Stimulated activated CD4-positive, alpha-beta T cell treated with anti-CD3 and anti-CD28 coated beads, Interleukin-2, amount 100 ng/mL, for 4 hours (primary cell): ENCODE measurements around the gene FBXW4.
A peak's percentile ranks its signal among the peaks of the same experiment; 100 is the strongest.

Experiments used
- DNase-seq: peaks from one replicate; pipeline ENCODE4 v3.0.0-alpha.2; 2020; ENCODE audit warnings: low read depth

Gene FBXW4

DNA sequence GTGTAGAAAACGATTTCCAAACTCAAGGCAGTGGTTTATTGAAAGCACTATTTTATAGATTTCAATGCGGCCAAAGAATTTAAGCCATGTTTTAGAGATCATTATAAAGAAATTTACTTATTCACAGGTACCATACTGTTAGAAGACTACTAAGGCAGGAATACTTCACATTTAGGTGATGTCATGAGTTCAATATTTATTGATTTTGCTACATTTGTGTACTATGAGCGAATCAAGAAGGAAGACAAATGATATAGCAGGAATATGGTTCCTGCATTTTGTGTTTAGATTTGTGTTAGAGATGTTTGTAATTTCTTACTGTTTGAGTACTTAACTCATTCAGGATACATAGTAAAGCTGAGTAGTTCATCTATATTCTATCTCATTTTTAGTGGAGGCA is 1.7 kb upstream of the FBXW4 start:
- no peak for DNase-seq

DNA sequence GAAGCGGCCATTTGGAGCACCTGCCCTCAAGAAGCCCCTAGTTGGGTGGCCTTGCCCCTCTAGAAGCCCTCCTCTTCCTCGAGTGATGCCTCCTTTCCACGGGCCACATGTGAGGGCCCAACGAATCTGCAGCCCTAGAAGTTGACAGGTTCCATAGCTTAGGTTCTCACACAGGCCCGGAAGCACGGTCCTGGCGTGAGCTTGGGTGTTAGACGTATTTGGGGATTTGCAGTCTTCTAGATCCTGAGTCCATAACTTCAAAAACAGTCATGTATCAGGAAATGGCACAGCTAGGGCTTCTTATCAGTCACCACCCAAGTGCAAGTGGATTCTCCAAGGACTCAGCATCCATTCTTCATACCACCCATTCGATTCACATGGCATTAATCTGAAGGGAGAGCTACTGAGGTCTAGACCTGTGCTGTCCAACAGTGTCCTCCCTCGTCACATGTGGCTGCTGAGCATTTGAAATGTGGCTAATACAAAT is 477 bp upstream of the FBXW4 start:
- no peak for DNase-seq

DNA sequence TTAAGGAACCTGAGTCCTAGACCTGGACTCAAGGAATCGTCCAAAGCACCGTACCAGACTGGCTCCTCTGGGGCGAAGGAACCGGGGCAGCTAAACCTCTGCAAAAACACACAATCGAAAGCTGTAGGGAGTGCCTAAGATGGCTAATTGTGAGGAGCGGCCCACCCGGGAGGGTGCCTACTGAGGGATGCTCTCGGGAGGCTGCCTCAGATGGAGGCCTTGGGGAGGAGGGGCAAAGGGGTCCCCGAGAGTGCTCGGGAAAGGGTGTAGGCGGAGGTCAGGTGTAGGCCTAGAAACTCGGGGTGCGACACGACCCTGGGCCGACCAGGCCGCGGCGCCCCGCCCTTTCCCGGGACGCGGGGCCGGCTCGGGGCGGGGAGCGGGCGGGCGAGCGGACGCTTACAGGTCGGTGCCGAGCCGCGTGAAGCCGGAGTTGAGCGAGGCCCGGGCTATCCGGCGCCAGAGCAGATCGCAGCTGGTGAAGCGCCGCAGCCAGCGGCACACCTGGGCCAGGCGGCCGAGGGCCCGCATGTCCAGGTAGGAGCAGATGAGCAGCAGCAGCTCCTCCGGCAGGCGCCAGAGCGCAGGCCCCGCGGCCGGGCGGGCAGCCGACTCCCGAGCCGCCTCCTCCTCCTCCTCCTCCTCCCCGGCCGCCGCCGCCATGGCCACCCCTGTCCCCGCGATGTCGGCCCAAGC is 844 bp downstream of the FBXW4 start:
- DNase-seq: peak; percentile 56

DNA sequence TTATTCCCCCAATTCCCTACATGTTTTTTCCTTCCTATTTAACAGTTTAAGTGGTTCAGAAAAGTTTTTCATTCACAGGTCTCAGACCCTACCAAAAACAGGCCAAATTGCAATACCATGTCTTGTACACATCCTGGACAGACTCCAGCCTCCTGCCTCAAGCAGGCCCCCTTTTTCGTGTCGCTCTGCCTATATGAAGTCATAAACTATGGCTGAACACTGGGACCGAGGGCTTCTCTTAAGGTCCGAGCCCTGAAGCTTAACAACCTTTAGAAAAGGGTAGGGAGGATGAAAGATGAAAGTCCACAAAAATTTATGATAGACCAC is 1.4 kb downstream of the FBXW4 start:
- no peak for DNase-seq

DNA sequence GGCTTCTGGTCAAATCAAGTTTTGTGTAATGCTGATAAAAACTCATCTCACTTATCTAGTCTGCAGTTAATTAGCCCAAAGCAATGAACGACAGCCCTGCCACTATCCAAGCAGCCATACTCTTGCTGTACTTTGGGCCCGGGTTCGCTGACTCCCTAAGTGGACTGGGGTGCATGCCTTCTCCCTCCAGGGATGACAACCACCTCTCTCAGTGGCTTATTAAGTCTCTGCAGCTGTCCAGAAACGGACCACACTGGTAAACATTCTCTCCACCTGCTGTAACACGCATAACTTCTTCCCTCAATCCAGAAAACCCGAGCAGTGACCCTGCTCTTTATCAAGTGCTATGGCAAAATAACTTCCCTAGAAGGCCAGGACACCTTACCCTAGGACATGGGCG is 3.9 kb downstream of the FBXW4 start:
- DNase-seq: no peak

DNA sequence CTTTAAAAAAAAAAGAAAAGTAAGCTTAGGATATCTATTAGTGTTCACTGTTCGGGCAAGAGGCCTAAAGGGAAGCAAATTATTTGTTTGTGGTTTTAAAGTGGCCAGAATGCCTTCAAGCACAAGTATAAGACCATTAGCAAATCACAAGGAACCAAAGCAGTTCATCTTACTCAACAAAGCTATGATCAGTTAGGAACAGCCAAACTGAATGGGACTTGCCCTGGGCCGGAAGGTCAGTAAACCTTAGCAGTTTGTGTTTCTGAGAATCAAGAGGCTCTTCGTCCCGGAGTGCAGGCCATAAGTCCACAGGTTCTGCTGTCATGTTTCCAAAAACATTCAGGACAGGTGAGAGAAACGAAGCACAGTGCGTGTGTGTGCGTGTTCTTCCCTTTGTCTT is 4.5 kb downstream of the FBXW4 start:
- no peak for DNase-seq

DNA sequence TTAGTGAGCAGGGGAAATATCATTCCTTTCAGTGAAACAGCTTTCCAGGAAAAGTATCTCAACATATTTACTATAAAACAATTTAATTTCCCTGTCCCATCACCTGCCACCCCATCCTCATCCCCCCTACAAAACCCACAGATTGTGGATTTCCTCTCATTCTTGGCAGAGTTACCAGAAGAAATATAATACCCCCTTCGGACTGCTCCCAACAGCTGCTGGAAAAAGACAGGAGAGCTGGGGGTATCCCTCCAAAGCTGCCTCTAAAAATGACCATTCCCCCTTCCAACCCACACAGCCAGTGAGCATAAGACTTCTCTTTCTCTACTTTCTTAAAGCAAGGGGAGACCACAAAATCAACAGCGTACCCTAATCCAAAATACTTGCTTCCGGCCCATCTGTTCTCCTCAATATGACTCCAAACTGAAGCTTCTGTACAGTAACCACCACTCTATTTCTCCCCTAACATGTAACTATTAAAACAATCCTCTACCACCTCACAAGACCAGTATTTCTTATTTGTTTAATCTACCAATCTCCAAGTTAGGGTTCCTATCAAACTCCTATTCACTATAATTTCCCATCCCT is 7.8 kb downstream of the FBXW4 start:
- no peak for DNase-seq

DNA sequence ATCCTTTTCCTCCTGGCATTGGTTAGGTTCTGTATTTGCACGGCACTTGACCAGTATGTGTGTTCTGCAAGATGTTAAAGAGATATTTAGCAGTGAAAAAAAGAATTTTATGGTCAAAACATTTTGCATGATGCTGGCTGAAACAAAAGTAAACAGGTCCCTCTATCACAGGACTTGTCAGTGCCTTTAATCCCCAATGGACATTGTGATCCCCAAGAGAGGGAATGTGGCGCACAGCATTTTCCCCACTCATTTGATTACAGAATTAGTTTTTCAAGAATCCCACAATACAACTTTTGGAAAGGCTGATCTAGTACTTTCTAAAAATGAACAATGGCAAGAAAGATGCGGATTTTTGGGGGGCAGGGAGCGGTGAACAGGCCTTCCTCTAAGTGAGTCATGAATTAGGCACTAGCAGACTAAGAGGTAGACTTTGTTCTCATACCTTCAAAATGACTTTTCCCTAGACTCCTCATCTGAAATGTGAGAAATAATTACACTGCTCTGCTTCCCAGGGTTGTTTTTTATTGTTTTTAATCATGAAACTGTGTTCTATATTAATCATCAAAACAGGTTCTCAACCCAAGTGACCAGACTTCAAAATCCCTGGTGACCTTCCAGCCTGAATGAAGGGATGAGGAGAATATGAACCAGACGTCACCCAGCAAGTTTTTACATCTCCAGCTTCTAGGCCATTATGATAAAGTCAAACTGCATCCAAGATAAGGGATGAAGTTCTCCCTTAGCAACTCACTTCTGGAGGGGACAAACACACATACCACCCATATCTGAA is 8.6 kb downstream of the FBXW4 start:
- no peak for DNase-seq

DNA sequence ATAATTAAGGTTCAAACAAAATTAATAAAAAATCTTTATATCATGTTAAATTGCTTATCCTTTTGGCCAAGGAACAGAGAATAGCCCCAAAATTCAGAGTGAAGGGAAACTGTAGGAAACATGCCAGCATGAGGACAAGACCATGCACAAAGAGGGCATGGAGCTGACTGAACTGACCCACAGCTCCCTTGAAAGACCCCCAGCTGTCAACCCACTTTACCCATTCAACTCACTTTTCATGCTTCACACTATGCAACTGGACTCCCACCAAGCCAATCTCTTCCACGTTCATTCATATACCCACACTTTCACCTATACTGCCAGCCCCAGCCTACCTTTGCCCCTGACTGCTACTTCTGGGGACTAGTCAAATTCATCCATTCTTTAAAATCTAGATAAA is 10.2 kb downstream of the FBXW4 start:
- no peak for DNase-seq

DNA sequence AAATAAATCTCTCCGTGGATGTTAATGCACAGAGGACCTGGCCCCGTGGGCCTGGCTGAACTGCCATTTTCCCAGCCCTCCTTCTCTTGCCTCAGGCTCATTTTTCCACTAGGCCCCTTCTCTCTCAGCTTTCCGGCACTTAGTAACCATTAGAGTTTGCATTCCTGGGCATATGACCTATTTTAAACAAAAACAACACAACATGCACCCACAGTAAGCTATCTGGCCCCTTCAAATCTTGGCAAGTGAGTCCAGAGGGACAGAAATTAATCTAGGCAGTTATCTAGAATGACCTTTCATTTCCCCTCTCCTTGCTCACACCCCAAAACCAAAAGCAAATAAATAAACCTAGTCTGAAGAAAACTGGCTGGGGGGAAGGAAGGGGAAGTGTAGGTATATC is 11.7 kb downstream of the FBXW4 start:
- DNase-seq: no peak

DNA sequence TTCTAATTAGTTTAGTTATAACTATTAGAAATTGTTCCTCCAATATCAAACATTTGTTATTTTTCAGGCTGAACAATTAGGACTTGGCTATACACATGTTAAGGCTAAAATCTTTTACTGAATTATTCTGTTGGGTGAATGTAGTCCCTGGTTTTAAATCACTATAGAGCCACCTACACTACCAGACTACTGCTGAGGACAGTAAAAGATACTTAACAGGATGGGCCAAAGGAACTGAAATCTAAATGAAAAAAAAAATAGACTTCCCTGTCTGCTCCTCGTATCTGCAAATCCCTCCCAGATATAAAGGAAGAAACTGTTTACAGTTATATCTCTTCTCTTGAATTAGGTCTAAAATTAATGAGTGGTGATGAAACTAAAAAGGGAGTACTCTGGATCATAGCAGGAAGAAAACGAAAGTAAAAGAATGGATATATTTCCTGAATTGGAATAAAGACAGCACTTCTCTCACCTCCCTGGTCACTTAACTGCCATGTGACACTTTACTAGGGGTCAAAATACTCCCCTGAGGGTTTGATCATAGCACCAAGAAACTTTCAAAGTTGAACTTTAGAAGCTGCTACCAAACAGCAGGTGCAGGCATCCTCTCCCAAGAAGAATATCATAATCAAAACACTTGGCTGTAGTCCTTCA is 12.7 kb downstream of the FBXW4 start:
- no peak for DNase-seq

DNA sequence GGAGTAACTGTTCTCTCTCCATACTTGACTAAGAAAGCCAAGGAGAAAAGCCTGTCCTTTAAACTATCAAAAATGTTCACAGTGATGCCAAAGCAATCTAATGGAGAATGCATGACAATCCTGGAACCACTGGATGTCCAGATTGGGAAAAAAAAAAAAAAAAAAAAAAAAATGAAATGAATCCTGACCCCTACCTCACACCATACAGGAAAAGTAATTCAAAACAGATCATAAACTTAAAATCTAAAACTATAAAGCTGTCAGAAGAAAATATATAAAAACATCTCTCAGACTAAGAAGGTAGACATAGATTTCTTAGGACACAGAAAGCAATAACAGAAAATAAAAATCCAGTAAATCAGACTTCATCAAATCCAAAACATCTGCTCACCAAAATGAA is 18.4 kb downstream of the FBXW4 start:
- DNase-seq: no peak

DNA sequence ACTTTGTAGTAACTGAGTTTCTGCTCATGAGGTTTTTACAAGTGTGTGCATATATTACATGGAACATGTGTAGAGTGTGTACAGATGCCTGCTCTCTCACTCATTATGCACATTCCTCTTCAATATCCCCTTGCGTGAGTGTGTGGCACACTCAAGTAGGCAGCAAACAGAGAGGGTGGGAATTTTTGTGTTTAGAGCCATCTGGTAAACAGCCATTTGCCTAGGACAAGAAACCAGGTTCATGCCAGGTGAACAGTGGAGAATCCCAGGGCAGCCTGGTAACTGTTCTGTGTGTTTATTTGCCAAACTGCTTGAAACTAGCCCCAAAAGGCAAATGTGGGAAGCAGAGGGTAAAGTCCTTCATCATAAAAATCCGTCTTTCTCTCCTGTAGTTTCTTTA is 19.9 kb downstream of the FBXW4 start:
- no peak for DNase-seq

DNA sequence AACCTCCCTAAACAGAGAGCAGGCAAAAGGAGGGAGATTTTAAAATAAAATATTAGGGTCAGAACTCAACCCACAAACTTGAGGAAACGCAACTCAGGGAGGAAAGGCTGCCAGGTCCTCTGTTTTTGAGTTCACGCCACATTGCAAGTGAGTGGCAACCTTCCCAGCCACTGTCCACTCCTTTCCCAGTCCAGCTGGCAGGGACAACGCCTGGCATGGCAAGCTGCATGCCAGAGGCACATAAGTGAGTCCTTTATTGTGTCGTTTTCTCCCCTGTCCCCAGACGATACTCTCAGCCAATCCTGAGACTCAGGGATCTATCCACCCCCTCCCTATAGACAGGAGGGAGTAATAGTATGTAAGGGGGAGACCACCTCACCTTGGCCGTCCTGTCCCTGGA is 22.4 kb downstream of the FBXW4 start:
- no peak for DNase-seq

DNA sequence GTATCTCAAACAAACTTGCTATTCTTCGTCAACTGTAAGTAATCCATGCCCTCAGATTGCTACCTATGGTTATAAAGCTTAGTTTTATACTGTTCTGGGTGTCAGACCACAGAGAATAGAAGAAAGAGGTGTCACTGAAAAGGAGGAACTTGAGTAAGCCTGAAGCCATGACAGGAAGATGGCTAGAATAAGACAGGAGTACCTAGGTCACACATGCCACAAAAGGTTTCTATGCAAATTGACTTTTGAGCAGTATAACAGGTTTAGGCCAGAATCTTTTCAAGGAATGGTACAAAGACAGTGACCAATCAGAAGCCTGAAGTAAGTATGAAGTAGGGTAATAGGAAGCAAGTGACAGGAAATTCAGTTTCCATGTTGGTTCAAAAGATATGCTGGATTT is 23.5 kb downstream of the FBXW4 start:
- DNase-seq: no peak

DNA sequence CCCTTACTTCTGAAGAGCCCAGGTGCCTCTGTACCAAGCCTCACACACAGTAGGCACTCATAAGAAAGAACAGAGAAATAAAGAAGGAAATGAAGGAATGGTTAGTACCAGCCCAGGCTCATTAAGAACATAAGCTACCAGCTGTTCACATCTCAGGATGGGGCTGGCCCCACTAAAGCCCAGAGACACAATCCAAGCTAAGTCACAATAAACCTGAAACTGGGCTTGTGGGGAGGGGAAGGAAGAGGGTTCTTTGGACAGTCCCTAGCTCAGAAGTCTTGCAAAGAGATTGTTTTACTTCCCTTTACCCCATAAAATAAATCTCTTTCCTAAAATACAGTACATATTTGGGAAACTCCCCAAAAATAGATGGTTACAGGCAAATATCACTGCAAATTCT is 24.3 kb downstream of the FBXW4 start:
- no peak for DNase-seq

DNA sequence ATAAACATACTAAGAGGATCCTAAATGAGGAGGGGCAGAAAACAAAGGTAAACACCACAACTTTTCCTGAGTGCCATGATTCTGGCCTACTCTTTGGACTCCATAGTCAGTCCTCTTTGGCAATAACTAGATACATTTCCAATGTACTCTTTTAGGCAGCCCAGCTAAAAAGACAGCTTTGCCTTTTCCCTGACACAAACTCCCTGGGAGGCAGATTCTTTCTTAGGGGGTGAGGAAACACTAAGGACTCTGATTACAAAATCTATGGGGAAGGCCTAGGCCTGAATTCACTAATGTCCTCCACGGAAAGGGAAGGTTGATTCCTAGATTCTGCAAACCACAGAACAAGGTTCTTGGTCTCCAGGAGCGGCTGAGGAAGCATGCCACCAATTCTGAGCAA is 25.8 kb downstream of the FBXW4 start:
- no peak for DNase-seq

DNA sequence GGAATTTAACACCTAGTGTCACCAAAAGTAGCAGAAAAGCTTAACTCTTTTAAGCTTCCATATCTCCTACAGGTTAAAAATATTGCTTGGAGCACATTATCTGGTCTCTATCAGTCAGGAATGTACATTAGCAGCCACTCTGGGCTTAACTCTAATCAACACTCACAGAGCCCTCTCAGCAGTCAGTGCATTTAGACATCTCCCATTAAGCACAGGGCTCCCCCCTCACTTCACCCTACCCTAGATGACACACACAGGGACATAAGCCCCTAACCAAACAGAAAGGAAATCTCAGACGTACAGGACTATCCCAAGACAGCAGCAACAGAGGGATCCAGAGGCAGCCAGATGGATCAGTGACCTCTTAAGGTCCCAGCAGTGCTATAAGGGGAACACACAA is 26.4 kb downstream of the FBXW4 start:
- DNase-seq: no peak

DNA sequence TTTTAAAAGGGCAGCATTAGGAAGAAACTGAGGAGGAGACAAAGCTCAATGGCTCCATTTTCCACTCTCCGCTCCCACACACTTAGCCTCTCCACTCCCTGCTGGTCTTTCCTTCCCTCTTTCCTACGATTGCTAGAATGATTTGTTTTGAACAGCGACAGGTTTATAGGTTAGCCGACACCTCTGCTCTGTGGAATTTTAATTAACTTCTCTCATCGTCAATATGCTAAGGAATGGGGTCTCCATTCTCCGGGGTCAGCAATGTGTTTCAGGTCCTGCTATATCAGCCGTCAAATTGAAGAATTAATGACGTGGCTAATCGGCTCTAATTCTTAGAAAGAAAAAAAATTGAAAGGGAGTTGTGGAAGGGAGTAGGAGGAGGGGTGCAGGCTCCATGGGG is 28.9 kb downstream of the FBXW4 start:
- no peak for DNase-seq

DNA sequence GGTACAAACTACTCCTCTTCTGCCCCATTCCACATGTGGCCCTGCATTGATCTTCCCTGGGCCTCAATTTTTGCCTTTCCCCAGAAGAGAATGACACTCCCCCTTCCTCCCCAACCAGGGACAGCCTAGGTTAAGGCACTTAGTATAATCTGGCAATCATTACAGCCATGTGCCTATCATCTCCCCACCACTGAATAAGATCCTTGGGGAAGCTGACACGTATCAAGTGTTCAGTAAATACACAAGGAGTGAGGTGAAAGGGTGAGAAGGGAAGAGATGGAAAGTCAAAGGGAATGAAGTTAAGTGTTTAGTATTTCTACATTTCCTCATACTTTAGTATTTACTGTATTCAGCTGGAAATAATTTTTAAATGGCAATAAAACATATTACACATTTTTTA is 31.9 kb downstream of the FBXW4 start:
- DNase-seq: no peak

DNA sequence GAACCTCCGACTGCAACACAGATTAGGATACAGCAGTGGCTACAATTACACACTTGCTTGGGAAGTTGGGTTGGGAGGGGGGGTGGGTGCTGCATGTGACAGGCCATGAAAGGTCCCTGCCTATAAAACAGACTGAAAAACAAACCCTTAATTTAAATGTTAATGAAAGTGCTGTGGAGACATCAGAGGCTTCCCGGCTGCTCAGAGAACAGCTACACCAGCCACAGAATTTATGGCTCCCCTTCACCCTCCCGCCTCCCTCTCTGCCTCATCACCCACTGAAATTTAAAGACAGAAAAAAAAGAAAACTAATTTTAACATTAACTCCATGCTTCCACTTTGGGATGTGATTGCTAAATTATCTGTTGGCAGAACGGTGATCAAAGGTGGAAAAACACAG is 34.7 kb downstream of the FBXW4 start:
- no peak for DNase-seq

DNA sequence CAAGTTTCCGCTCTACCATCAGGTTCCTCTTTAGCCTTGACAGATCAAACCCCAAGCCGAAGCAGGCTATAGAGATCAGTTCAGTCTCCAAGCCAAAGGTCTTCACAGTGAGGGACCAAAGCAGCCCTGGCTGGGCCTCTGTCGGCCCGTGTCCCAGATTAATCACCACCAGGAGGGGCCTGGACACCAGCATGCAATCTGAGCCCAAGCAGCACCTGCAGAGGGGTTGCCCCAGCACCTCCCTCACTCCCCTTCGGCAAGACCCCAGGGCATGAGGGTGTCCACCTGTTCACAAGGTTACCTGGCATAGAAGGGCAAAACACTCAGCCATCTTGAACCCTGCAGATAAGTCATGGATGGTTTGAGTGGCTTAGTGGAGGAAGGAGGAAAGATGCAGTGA is 36.0 kb downstream of the FBXW4 start:
- DNase-seq: no peak

DNA sequence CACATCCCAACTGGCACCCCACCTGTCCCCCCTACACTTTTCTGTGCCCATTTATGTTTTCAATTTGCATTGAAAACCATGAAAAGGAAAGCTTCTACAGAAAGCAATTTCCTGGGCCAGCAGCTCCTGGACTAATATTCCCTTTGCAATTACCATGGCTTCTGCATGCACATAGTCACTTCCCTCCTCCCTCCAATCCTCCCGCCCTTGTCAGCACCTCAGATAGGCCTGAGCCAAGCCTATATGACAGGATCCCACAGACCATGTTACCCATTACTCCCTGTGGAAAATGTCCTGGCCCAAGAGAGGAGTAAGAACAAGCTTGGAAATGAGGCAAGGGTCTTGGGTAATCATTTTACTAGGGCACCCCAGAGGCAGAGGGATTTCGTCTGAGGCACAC is 38.1 kb downstream of the FBXW4 start:
- no peak for DNase-seq
